GM15510 (cell line): ENCODE data around the gene BBS12.

Source experiments
- POLR2A ChIP-seq: IDR thresholded peaks from 3 replicates; pipeline ENCODE4 v1.6.1; 2011; ENCODE audit warnings: borderline replicate concordance; ENCODE audit not compliant: insufficient read length; ENCODE audit errors: extremely low read depth

The BBS12 gene

GRCh38 chr4:122709236-122709635 lies 23.3 kb upstream of the BBS12 start:
- TF ChIP-seq POLR2A = no peak

- TF ChIP-seq POLR2A = no peak
Measured at GRCh38 chr4:122710434-122711308, 21.8 kb upstream of the BBS12 start.

GRCh38 chr4:122711919-122712318 lies 20.6 kb upstream of the BBS12 start:
- no peak for TF ChIP-seq POLR2A

DNA sequence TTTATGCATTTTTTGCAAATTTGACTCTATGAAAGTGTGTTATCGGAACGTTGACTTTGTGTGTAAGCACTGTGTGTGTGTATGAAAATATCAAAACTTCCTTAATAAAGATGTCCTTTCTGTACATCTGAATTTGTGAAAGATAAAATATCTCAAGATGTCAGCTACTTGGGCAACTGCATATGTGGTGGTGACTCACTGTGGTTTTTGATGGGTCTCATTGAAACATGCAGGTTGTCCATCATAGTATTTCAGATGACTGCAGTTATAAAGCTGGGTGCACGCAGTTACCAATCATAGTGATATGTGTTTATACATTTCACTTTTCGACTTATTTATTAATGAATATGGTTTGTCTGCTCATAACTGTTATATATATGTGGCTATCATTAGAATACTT lies 19.7 kb upstream of the BBS12 start:
- TF ChIP-seq POLR2A = no peak

GRCh38 chr4:122715221-122715620 lies 17.3 kb upstream of the BBS12 start:
- no peak for TF ChIP-seq POLR2A

DNA sequence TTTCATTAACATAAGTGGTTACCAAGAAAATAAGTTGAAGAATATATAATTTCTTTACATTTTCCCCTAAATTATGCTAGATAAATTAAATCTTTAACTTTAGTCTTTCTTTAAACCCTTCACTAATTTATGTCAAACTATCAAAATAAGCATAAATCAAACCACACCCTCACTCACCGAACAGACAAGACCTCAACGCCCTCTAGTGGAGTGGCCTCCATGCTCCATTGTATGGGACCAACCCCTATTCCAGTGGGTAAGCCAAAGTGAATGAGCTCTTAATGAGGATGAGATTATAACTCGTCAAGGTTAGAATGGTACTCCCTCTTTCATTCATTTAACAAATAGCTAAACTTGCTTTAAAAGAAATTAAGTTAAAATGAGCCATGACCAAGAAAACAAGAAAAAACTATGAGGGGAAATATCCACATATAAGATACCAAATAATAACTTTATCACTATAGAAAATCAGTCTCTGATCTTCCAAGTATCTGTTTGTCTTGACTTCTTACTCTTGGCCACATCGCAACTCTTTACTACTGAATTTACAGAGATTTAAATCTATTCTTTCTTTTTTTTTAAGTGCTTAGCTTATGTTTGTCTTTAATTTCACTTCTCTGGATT lies 15.6 kb upstream of the BBS12 start:
- TF ChIP-seq POLR2A = no peak

DNA sequence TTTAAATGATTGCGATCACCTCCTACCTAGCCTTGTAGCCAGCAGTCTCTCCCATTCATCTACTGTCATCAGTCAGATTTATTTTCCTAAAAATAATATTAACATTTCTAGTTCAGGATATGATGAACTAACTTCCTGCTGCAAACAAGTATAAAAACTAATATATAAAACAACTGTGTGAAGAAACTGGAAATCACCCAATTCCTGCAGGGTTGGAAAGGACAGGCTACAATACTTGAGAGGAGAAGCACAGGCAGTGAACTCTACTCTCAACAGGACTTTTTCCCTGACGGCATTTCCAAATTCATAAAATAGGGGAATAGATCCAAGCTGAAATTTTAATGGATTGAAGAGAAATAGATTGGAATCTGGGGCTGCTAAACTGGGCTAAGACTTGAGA lies 14.2 kb upstream of the BBS12 start:
- no peak for TF ChIP-seq POLR2A

- TF ChIP-seq POLR2A = no peak
Measured at GRCh38 chr4:122722256-122722655, 10.2 kb upstream of the BBS12 start.

DNA sequence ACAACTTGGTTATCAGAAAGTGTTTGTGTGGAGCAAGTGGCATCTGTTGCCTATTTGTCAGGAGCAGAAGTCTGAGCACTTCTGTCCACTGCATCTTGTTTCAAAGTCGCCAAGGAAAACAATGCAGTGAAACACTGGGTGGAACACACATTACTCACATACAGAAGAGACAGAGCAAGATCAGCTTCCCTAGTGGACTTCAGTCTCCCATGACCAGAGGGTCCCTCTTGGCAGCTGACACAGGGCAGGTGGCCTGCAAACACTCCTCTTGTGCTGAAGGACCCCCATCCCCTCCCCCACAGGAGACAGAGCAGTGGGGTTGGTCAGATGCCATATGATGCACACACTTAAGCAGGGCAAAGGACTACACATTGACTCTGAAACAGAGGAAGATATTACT lies 3.6 kb upstream of the BBS12 start:
- TF ChIP-seq POLR2A = no peak

DNA sequence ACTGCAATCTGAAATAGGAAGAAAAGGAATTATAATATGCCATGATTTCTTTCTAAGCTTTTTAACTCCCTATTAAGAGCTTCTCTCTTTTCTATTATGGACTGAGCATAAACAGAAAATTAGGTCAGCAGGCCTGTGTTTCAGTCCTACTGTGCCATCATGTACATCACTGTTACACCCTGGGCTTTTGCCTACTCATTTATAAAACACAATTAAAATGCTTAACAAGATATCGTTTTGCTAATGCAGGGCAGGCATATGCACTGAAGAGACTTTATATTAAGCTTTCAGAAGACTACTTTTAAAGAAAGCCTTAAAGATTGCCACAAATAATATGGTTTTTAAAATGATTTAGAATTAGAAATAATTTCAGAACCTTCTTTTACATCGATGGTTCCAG lies 828 bp upstream of the BBS12 start:
- TF ChIP-seq POLR2A = no peak

GRCh38 chr4:122733787-122734120 lies 1.2 kb downstream of the BBS12 start:
- no peak for TF ChIP-seq POLR2A

- no peak for TF ChIP-seq POLR2A
Measured at GRCh38 chr4:122739174-122739573, 6.7 kb downstream of the BBS12 start.

DNA sequence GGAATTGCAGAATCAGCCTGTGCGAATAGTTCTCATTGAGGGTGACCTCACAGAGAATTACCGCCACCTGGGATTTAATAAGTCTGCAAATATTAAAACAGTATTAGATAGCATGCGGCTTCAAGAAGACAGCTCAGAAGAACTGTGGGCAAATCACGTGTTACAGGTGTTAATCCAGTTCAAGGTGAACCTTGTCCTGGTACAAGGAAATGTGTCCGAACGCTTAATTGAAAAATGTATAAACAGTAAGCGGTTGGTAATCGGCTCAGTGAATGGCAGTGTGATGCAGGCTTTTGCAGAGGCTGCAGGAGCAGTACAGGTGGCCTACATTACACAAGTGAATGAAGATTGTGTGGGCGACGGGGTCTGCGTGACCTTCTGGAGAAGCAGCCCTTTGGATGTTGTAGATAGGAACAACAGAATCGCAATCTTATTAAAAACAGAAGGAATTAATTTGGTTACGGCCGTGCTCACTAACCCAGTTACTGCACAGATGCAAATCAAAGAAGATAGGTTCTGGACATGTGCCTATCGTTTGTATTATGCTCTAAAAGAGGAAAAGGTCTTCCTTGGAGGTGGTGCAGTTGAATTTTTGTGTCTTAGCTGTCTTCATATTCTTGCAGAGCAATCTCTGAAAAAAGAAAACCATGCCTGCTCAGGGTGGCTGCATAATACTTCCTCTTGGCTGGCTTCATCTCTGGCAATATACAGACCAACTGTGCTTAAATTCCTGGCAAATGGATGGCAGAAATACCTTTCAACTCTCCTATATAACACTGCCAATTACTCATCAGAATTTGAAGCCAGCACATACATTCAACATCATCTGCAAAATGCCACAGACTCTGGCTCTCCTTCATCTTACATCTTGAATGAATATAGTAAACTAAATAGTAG lies 10.7 kb downstream of the BBS12 start:
- no peak for TF ChIP-seq POLR2A

- no peak for TF ChIP-seq POLR2A
Measured at GRCh38 chr4:122744229-122744628, 11.7 kb downstream of the BBS12 start.

DNA sequence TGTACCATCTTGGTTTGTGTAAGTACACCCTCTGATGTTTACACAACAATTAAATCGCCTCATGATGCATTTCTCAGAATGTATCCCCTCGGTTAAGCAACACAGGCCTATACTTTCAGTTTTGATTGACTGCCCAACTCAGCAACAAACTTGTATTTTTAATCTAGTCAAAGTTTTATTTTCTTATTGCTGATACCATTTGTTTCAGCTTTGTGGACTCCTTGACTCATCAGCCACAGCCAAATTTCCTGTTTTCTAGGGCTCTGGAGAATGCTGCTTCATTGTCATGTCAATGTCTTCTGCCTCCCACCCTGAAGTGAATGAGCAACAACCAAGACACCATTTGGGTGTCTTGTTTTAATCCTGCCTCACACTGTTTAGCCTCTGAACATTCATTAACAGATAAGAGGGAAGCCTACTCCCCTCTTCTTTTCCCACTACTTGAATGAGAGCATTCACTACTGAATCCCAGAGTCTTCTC lies 14.0 kb downstream of the BBS12 start:
- TF ChIP-seq POLR2A = no peak
